Activated CD8-positive, alpha-beta T cell treated with anti-CD3 and anti-CD28 coated beads for 36 hours (primary cell): ENCODE measurements around the gene C11orf68. TPM values are rescaled to one million over a fixed set of nuclear protein-coding genes. Genes with fewer than 3 reads are reported as not detected.

ENCODE experiments used
- ATAC-seq: fragments of 200-7000 bp; cut with Tn5 transposase; one replicate; pipeline ENCODE4 v1.10.0; 2021; ENCODE audit warnings: mild to moderate bottlenecking, moderate library complexity
- CTCF ChIA-PET: fragments of 350-600 bp; sonication (Branson Sonifier 250); formaldehyde crosslinking; loops from one replicate; lab custom pipeline; 2021; ENCODE audit warnings: antibody characterized with exemption; lab: Charles Lee
- POLR2A ChIA-PET: fragments of 350-600 bp; sonication (Branson Sonifier 250); formaldehyde crosslinking; loops from one replicate; lab custom pipeline; 2021; ENCODE audit warnings: antibody characterized with exemption; lab: Charles Lee
- DNase-seq: peaks from one replicate; pipeline ENCODE4 v3.0.0-alpha.2; 2020
- H3K27ac Mint-ChIP-seq: one replicate; pipeline ENCODE4 v1.8.0; 2021; ENCODE audit warnings: mild to moderate bottlenecking, mixed read lengths
- H3K27me3 Mint-ChIP-seq: one replicate; pipeline ENCODE4 v1.8.0; 2021; ENCODE audit warnings: mixed read lengths
- H3K36me3 Mint-ChIP-seq: one replicate; pipeline ENCODE4 v1.8.0; 2021; ENCODE audit warnings: low read depth, mixed read lengths
- H3K4me1 Mint-ChIP-seq: one replicate; pipeline ENCODE4 v1.8.0; 2021; ENCODE audit warnings: low read depth, mixed read lengths
- H3K4me3 Mint-ChIP-seq: one replicate; pipeline ENCODE4 v1.8.0; 2021; ENCODE audit warnings: mild to moderate bottlenecking, moderate library complexity, mixed read lengths
- H3K9me3 Mint-ChIP-seq: one replicate; pipeline ENCODE4 v1.8.0; 2021; ENCODE audit warnings: mixed read lengths
- intact Hi-C: fragments of 100-400 bp; cut with micrococcal nuclease; formaldehyde crosslinking; loops from one replicate; pipeline ENCODE4 v1.10.0; 2022
- total RNA-seq, 2 experiments: library from RNA; stranded (reverse); gene quantifications; one replicate each; pipeline ENCODE4 v1.2.3, GENCODE V29; 2021
- TF ChIP-seq, protein P1 (sequence below): fragments of 200-600 bp; IDR thresholded peaks from one replicate; pipeline ENCODE4 v1.8.0; 2022; ENCODE audit warnings: antibody characterized with exemption, mild to moderate bottlenecking

Gene C11orf68
- total RNA-seq, 2 experiments from 2014 or later = 26.2 to 26.3 TPM

DNA sequence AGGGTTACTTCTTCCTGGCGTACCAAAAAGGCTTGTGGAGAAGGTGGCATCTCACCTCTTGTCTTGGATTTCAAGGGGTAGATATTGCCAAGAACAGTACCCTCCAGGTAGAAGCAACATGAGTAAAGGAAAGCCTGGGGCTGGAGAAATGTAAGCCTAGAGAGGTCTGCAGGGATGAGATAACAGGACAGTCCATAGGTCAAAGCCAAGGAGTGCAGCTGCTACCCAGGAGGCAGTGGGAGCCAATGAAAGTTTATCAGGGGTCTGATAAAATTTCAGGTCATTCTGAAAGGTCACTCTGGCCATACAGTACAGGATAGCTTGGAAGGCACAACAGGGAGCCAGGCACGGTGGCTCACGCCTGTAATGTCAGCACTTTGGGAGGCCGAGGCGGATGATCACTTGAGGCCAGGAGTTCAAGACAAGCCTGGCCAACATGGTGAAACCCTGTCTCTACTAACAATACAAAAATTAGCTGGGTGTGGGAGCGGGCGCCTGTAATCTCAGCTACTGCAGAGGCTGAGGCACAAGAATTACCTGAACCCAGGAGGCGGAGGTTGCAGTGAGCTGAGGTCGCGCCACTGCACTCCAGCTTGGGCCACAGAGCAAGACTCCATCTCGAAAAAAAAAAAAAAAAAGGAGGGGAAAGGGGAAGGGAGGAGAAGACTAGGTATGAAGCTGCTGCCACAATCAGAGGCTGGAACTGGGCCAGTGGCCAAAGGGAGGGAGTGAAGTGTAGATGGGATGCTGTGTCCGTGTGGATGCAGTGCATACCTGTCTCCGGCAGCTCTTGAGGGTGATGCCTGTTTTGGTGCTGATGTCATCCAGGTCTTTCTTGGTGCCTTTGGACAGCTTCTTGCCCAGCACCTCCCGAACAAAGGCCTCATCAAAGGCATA is 31.8 kb downstream of the C11orf68 start:
- Mint-ChIP-seq H3K36me3 (peaks cover 36% of the 10 kb centered on the region), H3K9me3 (no peaks in the 10 kb centered on the region), H3K27ac (peak overlapping the region; percentile 91), H3K4me1 (peaks cover 40% of the 10 kb centered on the region), H3K27me3 (no peaks in the 10 kb centered on the region), H3K4me3 (peak overlapping the region; percentile 94)
- ChIA-PET POLR2A (interaction anchor here (0.6 to 28.1 kb wide), 5 partner anchors 13 to 107 kb away, joined by 3 to 560 read pairs (median 3); partner anchors contain the start of genes CFL1, EFEMP2, FOSL1 and MUS81), CTCF (interaction anchor here (0.6 to 10.5 kb wide), 25 partner anchors 8 to 464 kb away, joined by 3 to 283 read pairs (median 11); partner anchors contain the start of genes AP5B1, BANF1, CFL1 and CTSW)
- DNase-seq (no peak), ATAC-seq (no peak)
- intact Hi-C loops = loop anchor here (5.0 kb wide), 2 partner anchors 40 to 100 kb away; no protein-coding TSS in a partner anchor
- TF ChIP-seq, protein P1, sequence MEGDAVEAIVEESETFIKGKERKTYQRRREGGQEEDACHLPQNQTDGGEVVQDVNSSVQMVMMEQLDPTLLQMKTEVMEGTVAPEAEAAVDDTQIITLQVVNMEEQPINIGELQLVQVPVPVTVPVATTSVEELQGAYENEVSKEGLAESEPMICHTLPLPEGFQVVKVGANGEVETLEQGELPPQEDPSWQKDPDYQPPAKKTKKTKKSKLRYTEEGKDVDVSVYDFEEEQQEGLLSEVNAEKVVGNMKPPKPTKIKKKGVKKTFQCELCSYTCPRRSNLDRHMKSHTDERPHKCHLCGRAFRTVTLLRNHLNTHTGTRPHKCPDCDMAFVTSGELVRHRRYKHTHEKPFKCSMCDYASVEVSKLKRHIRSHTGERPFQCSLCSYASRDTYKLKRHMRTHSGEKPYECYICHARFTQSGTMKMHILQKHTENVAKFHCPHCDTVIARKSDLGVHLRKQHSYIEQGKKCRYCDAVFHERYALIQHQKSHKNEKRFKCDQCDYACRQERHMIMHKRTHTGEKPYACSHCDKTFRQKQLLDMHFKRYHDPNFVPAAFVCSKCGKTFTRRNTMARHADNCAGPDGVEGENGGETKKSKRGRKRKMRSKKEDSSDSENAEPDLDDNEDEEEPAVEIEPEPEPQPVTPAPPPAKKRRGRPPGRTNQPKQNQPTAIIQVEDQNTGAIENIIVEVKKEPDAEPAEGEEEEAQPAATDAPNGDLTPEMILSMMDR = no peak

DNA sequence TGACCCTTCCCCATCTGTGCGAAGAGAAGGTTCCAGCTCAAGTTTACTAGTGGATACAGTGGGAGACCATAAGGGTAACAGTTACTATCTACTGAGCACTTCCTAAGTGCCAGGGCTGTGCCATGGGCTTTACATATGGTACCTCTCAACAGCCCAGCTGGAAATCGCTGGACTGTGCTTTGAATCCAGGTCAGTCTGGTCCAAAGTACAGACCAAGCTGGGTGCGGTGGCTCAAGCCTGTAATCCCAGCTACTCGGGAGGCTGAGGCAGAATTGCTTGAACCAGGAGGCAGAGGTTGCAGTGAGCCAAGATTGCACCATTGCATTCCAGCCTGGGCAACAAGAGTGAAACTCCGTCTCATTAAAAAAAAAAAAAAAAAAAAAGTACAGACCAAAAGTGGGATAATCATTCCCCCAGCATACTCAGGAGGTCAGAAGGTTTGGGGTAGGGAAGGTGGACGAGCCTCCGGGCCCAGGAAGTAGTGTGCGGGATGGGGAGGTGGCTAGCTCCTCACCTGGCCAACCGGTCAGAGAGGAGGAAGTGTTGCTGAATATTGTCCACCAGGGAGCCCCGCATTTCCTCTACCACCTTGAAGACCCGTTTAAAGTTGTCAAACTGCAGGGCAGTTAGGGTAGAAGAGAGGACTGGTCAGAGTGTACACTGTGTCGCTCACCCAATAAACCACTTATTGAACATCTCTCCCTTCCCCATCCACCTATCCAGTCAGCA is 32.9 kb downstream of the C11orf68 start:
- H3K27me3 Mint-ChIP-seq = no peaks in the 10 kb centered on the region
- ChIA-PET CTCF (interaction anchor here (0.7 to 10.5 kb wide), 30 partner anchors 7 to 1076 kb away, joined by 3 to 283 read pairs (median 14); partner anchors contain the start of genes AP5B1, BANF1, CFL1 and CTSW), POLR2A (interaction anchor here (1.4 to 28.1 kb wide), 4 partner anchors 9 to 26 kb away, joined by 5 to 560 read pairs (median 8); partner anchors contain the start of genes CFL1, EFEMP2, FOSL1 and MUS81)
- DNase-seq (no peak), ATAC-seq (no peak)
- peaks cover 28% of the 10 kb centered on the region for H3K36me3 Mint-ChIP-seq
- H3K27ac Mint-ChIP-seq = no peak overlapping the region
- intact Hi-C loops = loop anchor here (5.0 kb wide), 2 partner anchors 41 to 101 kb away; no protein-coding TSS in a partner anchor
- peaks cover 46% of the 10 kb centered on the region for H3K4me1 Mint-ChIP-seq
- H3K4me3 Mint-ChIP-seq = peak overlapping the region; percentile 94
- no peaks in the 10 kb centered on the region for H3K9me3 Mint-ChIP-seq
- TF ChIP-seq, protein P1 = no peak

DNA sequence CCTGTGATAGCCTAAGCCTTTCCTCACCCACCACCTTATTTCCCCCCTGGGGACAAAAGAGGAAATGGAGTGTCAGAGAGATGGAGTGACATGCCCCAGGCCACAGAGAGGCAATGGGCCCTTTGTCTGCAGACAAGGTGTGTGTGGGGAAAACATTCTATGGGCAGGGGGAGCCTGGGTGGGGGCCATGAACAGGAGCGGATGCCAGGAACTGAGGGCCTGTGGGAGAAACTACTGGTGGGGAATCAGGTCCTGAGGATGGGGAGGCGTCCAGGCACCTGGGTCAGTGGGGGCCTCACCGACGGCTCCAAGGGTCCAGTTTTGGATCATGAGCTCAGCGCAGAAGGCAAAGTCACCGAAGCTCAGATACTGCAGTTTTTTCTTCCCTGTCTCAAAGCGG is 33.6 kb downstream of the C11orf68 start:
- ChIA-PET POLR2A (interaction anchor here (0.7 to 28.1 kb wide), 8 partner anchors 9 to 183 kb away, joined by 3 to 560 read pairs (median 6); partner anchors contain the start of genes CFL1, EFEMP2, FOSL1 and KAT5), CTCF (interaction anchor here (0.6 to 10.5 kb wide), 48 partner anchors 9 to 1075 kb away, joined by 3 to 283 read pairs (median 8); partner anchors contain the start of genes BANF1, C11orf68, CFL1 and EFEMP2)
- DNase-seq (no peak), ATAC-seq (no peak)
- Mint-ChIP-seq H3K9me3 (no peaks in the 10 kb centered on the region), H3K36me3 (peaks cover 33% of the 10 kb centered on the region), H3K27me3 (no peaks in the 10 kb centered on the region), H3K4me3 (no peak overlapping the region), H3K27ac (peak overlapping the region; percentile 30), H3K4me1 (peaks cover 51% of the 10 kb centered on the region)
- TF ChIP-seq, protein P1 = no peak
- intact Hi-C loops = loop anchor here (5.0 kb wide), 2 partner anchors 42 to 102 kb away; no protein-coding TSS in a partner anchor

DNA sequence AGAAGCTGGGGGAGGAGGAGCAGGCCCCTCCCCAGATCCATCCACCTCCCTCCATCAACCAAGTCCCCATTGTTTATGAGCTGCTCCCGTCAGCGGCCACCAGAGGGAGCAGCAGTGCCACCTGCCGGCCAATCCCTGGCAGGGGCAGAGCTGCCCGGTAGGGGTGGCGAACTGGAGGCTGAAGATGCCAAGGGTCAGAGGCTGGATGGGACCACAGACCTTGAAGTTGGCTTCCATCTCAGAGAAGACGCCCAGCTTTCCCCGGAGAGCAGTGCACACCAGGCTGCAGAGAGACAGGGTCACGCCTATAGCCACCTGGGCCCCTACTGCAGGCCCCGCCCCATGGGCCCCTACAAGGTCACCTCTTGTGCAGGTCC is 34.2 kb downstream of the C11orf68 start:
- CTCF ChIA-PET = interaction anchor here (0.6 to 10.5 kb wide), 57 partner anchors 8 to 259 kb away, joined by 3 to 283 read pairs (median 7); partner anchors contain the start of genes BANF1, C11orf68, CFL1 and CST6

More for the DNA sequence above, 34.2 kb downstream of the C11orf68 start:
- peaks cover 51% of the 10 kb centered on the region for H3K4me1 Mint-ChIP-seq
- H3K27ac Mint-ChIP-seq = peak overlapping the region; percentile 77
- peak; percentile 86 for DNase-seq
- peaks cover 33% of the 10 kb centered on the region for H3K36me3 Mint-ChIP-seq
- no peaks in the 10 kb centered on the region for H3K9me3 Mint-ChIP-seq
- ATAC-seq = peak; percentile 52
- TF ChIP-seq, protein P1 = peak; percentile 99
- intact Hi-C loops = loop anchor here (5.0 kb wide), 2 partner anchors 43 to 103 kb away; no protein-coding TSS in a partner anchor
- no peak overlapping the region for H3K4me3 Mint-ChIP-seq
- no peaks in the 10 kb centered on the region for H3K27me3 Mint-ChIP-seq
- POLR2A ChIA-PET = interaction anchor here (0.6 to 28.1 kb wide), 10 partner anchors 8 to 184 kb away, joined by 3 to 560 read pairs (median 6); partner anchors contain the start of genes CFL1, EFEMP2, FOSL1 and KAT5
